NCI-H1105 treated with DMSO at 0.1 percent for 48 hours (cell line): ENCODE results near the gene LUC7L.

Source experiments
- DNase-seq: peaks from one replicate; lab custom pipeline; 2025; lab: John Stamatoyannopoulos, UW

LUC7L gene

GRCh38 chr16:142405-142967, 86.8 kb downstream of the LUC7L start:
- no peak for DNase-seq

- DNase-seq: no peak
Measured at GRCh38 chr16:140175-140857, 88.9 kb downstream of the LUC7L start.
